Kidney (tissue), 14 donors: ENCODE measurements around the gene TMF1. TPM values are rescaled to one million over a fixed set of nuclear protein-coding genes. Genes with fewer than 3 reads are reported as not detected.

Experiments used
- DNase-seq, 5 donors: peaks; one replicate each; pipeline ENCODE4 v3.0.0-alpha.2; 2013 to 2020
- FAIRE-seq: peaks from 2 replicates; lab custom pipeline; 2012; peaks lifted over from hg19 to GRCh38; lab: Jason Lieb, UNC
- H3K27ac ChIP-seq, 2 donors: one replicate each; pipeline ENCODE4 v1.7.0; 2013; ENCODE audit warnings: low read depth in 2 of 2, low read length in 2 of 2, inconsistent platforms in 1 of 2
- H3K27me3 ChIP-seq: one replicate; pipeline ENCODE4 v1.7.1; 2013; ENCODE audit warnings: low read length, inconsistent platforms; ENCODE audit not compliant: control insufficient read depth, insufficient read depth
- H3K36me3 ChIP-seq, 3 donors: one replicate each; pipeline versions ENCODE4 v1.7.0 to v1.7.1; 2013; ENCODE audit warnings: low read length in 3 of 3, control low read depth in 1 of 3, inconsistent platforms in 1 of 3; ENCODE audit not compliant: insufficient read depth in 3 of 3, control insufficient read depth in 2 of 3
- H3K4me1 ChIP-seq, 3 donors: one replicate each; pipeline versions ENCODE4 v1.7.0 to v1.7.1; 2013; ENCODE audit warnings: low read length in 3 of 3, inconsistent platforms in 1 of 3, low read depth in 1 of 3; ENCODE audit not compliant: control insufficient read depth in 2 of 3, insufficient read depth in 2 of 3
- H3K4me3 ChIP-seq, 3 donors: one replicate each; pipeline versions ENCODE4 v1.7.0 to v1.8.1; 2013; ENCODE audit warnings: low read length in 3 of 3, control low read depth in 1 of 3, inconsistent platforms in 1 of 3
- H3K9ac ChIP-seq, 3 donors: one replicate each; pipeline versions ENCODE4 v1.7.0 to v1.7.1; 2013; ENCODE audit warnings: low read length in 3 of 3, control low read depth in 1 of 3, inconsistent platforms in 1 of 3
- H3K9me3 ChIP-seq, 3 donors: one replicate each; pipeline versions ENCODE4 v1.7.0 to v1.7.1; 2013; ENCODE audit warnings: low read length in 3 of 3, control low read depth in 1 of 3, inconsistent platforms in 1 of 3; ENCODE audit not compliant: control insufficient read depth in 2 of 3, insufficient read depth in 1 of 3
- intact Hi-C: fragments of 100-400 bp; cut with DNase I; formaldehyde crosslinking; loops from one replicate; pipeline ENCODE4 v1.11.1; 2022
- polyA plus RNA-seq: library from polyadenylated mRNA; stranded (reverse); fragments of 350-450 nt; fragmentation: Illumina TruSeq; extraction: RNeasy Lipid Tissue Mini Kit (QIAGEN cat#74804); gene quantifications from one replicate; pipeline ENCODE4 v1.2.3, GENCODE V29; 2014; ENCODE audit warnings: low read depth, low replicate concordance; ENCODE audit not compliant: insufficient read depth
- total RNA-seq: library from RNA; stranded (reverse); fragmentation: NEBNext Ultra II Directional; extraction: Animal tissue kit (Norgen Biotek cat#: 25700); gene quantifications from one replicate; pipeline ENCODE4 v1.2.1, GENCODE V29; 2021
- TF ChIP-seq, protein P1 (sequence below): IDR thresholded peaks from 3 replicates; pipeline ENCODE4 v1.5.1; 2012; ENCODE audit warnings: mild to moderate bottlenecking, moderate library complexity, borderline replicate concordance; ENCODE audit not compliant: insufficient read depth; ENCODE audit errors: extremely low read depth
- donor health status: control.
- donor health status: control.
- donor health status: control.
- donor health status: control.
- donor health status: control.
- donor health status: DM: yes; HTN: yes; CAD: no.
- donor health status: Normal renal cell carcinoma (clear cell type).

The TMF1 gene
- total and polyA plus RNA-seq, 2 donors from 2014 or later, result 6.5 to 38.8 TPM

DNA sequence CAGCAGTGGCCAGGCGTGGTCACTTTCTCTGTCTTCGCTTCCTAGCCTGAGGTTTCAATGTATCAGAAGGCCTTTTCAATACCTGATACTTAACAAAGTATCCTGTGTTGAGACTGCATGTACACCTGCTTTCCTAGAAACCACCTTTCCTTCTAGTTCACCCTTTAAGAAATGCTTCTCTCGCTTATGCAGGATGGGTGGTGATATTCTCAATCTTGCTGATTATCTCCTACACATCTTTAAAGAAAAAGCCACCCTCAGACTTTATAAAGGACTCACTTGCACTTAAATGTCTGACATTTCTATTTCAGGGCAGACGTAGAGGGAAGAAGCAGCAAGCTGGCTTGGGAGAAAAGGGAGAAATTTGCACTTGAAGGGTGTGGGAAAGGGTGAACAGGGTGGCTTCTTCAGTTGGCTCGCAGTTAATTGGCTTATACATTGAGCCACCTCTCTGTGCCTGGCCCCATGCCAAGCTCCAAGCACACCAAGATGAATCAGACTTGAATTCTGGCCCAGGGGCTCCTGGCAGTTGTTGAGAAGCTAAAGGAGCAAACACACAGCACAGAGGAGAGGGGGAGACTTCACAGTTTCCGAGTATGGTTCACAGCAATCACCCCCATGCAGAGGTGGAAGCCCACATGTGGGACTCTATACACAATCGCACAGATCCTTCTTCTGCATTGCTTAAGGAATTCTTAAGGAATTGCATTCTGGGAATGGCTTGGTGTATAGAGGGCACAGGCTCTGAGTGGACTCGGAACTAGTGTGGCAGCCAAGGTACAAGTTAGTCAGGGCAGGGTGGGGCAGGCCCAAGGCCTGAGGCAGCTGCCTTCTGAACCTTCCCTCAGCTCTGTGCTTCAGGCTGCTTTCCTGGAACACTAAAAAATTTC is 33.9 kb upstream of the TMF1 start:
- no peaks in the 10 kb centered on the region for H3K9me3 ChIP-seq
- peak overlapping the region; percentile 76 to 97 (median 80) for H3K9ac ChIP-seq
- TF ChIP-seq, protein P1, sequence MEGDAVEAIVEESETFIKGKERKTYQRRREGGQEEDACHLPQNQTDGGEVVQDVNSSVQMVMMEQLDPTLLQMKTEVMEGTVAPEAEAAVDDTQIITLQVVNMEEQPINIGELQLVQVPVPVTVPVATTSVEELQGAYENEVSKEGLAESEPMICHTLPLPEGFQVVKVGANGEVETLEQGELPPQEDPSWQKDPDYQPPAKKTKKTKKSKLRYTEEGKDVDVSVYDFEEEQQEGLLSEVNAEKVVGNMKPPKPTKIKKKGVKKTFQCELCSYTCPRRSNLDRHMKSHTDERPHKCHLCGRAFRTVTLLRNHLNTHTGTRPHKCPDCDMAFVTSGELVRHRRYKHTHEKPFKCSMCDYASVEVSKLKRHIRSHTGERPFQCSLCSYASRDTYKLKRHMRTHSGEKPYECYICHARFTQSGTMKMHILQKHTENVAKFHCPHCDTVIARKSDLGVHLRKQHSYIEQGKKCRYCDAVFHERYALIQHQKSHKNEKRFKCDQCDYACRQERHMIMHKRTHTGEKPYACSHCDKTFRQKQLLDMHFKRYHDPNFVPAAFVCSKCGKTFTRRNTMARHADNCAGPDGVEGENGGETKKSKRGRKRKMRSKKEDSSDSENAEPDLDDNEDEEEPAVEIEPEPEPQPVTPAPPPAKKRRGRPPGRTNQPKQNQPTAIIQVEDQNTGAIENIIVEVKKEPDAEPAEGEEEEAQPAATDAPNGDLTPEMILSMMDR, result no peak
- no peak for FAIRE-seq
- peaks cover 0 to 29% (median 9%) of the 10 kb centered on the region in 3 donors for H3K4me1 ChIP-seq
- no peaks in the 10 kb centered on the region for H3K27me3 ChIP-seq
- DNase-seq, result peak; percentile 22 to 93 (median 60)
- intact Hi-C loops, result no loop called here
- H3K4me3 ChIP-seq, result peak overlapping the region; percentile 84 to 95 (median 88)
- H3K27ac ChIP-seq, result peak overlapping the region; percentile 89 to 96
- H3K36me3 ChIP-seq, result no peaks in the 10 kb centered on the region

DNA sequence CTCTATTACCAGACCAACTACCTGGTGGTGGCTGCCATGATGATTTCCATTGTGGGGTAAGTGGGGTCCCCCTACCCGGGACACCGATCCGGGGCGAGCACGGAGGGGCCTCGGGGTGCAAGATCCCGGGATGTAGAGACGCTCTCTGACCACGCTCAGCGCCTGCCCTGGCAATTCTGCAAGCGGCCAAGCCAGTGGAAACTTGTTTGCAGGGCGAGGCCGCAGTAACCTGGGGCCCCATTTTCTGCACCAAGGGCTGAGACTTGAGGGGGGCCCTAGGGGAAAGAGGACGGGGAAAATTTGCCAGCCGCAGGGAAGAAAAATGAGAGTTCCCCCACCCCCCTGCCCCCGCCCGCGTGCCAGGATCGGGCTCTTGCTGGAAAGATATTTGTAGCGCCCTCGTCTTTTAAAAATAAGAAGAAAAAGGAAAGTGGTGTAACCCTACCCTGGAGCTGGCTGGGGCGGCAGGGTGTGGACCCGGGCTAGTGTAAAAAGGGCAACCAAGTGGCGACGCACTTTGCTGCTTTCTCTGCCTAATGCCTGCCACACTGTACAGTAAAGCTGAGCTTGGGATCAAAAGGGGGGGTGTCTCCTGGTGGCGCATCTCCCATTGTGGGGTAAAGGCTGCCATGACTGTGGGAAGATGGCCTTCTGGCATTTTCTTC is 33.2 kb upstream of the TMF1 start:
- TF ChIP-seq, protein P1, result no peak
- Histone ChIP-seq H3K27ac (peak overlapping the region; percentile 89 to 96), H3K9me3 (no peaks in the 10 kb centered on the region), H3K27me3 (no peaks in the 10 kb centered on the region), H3K4me1 (peaks cover 0 to 32% (median 9%) of the 10 kb centered on the region in 3 donors), H3K36me3 (no peaks in the 10 kb centered on the region), H3K4me3 (peak overlapping the region; percentile 84 to 95 (median 88)), H3K9ac (peak overlapping the region; percentile 76 to 97 (median 80))
- no peak for FAIRE-seq
- intact Hi-C loops, result no loop called here
- peak; percentile 18 to 82 (median 43) for DNase-seq

DNA sequence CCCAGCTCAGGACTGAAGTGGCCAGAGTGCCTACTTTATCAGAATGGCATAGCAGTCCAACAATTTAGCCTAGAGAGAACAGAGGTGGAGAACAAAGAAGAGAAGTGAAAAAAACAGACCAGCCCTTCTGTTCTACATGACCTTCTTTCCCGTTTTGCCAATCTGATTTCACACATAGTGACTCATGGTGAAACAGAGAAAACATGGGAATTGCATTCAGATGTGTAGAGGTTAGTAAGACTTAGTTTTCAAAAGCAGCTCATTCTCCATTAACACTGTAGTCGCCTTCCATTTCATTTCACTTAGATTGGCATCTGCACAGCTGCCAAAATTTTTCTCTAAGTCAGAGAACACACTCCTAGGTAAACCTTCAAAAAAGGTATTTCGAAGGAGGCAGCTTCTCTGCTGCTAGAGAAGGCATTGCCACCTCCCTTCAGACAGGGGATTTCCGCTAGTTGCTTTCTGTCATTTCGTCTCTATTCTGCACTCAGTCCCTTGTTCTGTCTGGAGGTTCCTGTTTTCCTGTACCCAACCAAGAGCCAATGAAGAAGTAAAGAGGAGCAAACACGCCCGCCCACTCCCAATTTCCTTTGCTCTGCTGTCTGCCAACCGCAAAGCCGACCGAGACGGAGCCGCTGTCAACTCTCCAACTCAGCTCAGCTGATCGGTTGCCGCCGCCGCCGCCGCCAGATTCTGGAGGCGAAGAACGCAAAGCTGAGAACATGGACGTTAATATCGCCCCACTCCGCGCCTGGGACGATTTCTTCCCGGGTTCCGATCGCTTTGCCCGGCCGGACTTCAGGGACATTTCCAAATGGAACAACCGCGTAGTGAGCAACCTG is 32.4 kb upstream of the TMF1 start, which contains the start of gene ARL6IP5:
Gene ARL6IP5 (plus strand): TSS at position 612 of the 842 bp plus-strand sequence. CDS start 111 bp downstream, at position 723.
- Histone ChIP-seq H3K4me3 (peak within 1 kb of the TSS; percentile 84 to 95 (median 88)), H3K36me3 (no peaks in the 10 kb centered on the region), H3K9ac (peak within 1 kb of the TSS; percentile 76 to 97 (median 80)), H3K9me3 (no peaks in the 10 kb centered on the region), H3K27ac (peak within 1 kb of the TSS; percentile 89 to 96), H3K27me3 (no peaks in the 10 kb centered on the region), H3K4me1 (peaks cover 0 to 32% (median 9%) of the 10 kb centered on the region in 3 donors)
- DNase-seq (peak; percentile 90 to 97 (median 95)), FAIRE-seq (peak; percentile 59)
- TF ChIP-seq, protein P1, result no peak
- intact Hi-C loops, result no loop called here
